GM21529 (cell line): ENCODE data around the gene PRPH2.
"Not testable (repeated sequence)": the region's sequence is repeated elsewhere in the genome, so short reads cannot be mapped to it uniquely, and the experiment has no call there.

Experiments
- ATAC-seq: cut with Tn5 transposase; IDR thresholded peaks from one replicate; pipeline ENCODE4 v1.9.1; 2021; ENCODE audit not compliant: unreplicated experiment

The PRPH2 gene

DNA sequence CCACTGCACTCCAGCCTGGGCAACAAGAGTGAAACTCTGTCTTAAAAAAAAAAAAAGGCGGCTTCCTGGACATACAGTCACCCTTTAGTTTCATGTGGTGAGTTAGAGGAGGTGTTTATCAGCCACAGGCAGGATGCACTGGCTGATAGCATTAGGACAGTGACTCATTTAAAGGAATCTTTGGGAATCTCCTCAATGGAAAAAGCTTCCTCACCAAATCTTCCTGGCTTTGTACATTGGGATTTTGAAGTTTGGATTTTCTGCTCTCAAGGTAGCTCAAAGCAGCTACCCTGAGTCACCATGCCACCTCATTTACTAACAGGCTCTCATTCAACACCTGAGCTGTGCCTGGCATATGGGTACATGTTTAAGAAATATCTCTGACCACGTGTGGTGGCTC is 20.2 kb downstream of the PRPH2 start:
- no peak for ATAC-seq

DNA sequence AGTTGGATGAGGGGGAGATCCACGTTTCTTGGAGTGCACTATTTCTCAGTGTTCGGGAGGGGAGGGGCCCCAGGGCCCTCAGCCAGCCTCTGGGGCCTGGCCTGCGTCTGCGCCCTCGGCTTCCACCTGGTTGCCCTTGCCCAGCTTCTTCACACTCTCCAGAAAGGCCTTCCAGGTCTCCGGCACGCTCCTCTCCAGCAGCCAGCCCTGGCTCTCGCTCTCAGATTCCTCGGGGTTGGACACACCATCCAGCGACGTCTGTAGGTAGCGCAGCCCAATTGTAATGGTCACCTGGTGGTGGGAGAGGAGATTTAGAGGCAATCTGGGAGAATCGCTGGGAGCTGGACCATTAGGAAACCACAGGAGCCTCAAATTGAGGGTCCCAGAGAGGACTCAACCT is 24.2 kb downstream of the PRPH2 start:
- no peak for ATAC-seq

DNA sequence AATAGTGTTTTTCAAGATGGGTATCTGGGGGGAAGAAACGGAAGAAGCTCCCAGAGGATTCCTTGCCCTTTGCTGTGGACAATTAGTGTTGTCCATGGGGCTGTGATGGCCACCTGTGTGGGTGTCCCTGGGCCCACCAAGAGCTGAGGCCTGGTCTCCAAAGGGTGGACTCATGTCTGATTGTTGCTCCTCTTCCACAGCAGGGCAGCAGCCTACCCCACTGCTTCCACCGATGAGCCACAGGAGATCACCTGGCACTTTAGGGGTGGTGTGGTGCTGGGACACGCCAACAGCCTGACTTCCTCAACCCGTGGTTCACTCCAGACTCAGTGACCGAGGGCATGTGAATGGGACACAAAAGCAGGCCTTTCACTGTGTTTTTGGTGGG is 25.1 kb downstream of the PRPH2 start:
- ATAC-seq, result no peak

DNA sequence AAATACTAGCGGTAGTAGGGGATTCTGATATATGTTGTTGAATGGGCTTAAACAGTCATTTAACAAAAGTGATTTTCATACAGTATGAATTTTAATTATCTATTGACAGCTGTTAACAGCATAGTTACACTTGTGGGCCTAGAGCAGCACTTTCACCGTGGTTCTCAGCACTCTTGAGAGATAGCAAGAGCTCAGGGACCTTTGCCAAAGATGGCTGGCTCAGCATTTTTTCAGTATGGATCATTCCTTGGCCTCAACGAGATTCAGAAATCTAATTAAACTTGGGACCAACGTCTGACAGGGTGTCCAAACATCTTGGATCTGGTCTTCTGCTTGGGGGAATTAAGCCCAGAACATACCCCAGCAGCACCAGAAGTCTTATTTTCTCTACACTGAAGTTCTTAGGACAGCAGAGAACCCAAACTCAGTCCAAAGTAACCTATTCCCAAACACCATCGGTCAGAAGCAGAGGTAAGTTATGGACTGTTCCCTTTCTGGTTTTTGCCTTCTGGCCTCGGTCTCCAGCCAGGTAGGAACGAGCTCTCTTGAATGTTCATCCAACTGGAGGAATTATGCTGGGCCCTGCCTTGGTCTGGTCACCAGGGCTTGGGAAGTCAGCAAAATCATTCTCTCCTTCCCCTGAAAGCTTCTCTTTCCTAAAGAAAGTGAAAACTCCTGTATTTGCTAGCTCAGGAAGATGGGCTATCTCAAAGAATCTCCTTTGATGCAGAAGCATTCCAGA is 25.7 kb downstream of the PRPH2 start:
- no peak for ATAC-seq

DNA sequence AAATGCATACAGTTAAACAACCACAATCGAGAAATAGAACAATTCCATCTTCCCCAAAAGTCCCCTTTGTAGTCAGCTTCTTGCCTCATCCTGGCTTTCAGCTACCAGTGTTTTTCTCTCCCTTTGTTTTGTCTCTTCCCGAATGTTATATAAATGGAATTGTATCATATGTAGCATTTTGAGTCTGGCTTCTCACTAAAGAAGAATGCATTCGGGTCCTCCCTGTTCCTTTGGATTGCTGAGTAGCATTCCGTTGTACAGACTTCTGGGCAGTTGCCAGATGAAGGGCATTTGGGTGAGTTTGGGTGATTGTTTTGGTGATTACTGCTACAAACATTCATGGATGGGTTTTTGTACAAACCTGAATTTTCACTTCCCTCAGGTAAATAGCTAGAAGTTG is 27.8 kb downstream of the PRPH2 start:
- no peak for ATAC-seq

DNA sequence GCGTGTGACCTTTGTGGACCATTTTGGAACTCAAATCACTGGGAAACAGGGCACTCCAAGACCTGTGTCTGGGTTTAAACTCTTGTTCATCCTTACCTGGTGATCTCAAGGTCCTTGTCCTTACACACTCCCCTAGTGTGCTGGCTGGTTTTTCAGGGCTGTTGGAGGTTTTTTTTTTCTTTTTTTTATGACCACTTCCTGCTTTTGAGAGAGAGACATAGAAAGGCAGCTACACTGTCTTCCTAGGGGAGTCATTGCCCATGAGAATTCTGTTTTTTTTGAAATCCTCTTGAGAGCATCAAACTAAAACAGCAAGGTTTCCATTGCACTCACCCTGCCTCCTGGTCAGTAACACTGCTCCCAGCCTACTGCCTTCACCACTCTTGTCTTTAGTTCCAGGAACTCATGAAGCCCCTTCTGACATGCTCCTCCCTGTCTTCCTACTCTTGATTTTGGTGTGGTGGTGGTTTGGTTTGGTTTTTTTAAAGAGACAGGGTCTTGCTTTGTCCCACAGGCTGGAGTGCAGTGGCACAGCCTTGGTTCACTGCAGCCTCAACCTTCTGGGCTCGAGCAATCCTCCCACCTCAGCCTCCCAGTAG is 28.6 kb downstream of the PRPH2 start:
- no peak for ATAC-seq

DNA sequence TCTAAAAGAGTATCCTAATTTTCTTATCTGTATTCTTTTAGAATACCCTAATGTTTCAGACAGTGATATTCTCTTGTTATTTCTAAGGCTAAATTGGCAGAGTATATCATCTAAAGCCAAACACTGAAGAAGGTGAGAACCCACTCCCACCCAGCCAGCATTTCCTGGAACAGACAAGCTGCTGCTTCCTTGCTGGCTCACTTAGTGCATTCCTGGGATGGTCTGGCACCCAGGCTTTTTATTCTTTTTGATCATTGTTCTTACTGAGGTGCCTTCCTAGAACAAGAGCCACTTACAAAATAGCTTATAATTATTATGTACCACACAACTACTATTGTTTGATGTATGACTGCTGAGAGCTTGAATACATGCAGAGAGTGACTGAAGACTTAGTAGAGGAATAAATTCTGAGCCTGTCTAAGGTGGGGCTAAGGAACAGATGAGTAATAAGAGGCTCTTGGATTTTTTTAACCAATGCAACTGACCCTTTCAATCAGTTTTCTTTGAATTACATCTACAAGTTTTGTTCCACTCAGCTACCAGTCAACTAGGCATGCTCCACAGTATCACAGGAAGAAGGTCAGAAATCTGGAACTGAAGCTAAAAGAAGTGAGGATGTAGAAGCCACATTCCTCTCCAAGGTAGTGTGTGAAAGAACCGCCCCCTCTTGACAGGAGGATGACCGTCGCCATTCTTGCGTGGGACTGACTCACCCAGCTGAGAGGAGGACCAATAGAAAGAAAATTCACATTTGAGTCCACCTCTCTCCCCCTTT is 30.1 kb downstream of the PRPH2 start:
- no peak for ATAC-seq

DNA sequence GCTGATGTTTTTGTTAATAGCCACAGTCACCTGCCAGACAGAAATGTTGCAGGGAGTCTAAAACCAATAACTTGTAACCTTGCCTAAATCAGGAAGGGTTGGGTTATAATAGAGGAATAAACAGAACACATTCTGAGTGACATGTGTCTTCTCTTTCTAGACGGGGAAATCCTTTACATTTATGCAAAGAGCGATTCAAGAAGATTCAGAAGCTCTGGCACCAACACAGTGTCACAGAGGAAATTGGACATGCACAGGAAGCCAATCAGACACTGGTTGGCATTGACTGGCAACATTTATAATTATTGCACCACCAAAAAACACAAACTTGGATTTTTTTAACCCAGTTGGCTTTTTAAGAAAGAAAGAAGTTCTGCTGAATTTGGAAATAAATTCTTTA is 31.5 kb downstream of the PRPH2 start:
- ATAC-seq, result no peak

DNA sequence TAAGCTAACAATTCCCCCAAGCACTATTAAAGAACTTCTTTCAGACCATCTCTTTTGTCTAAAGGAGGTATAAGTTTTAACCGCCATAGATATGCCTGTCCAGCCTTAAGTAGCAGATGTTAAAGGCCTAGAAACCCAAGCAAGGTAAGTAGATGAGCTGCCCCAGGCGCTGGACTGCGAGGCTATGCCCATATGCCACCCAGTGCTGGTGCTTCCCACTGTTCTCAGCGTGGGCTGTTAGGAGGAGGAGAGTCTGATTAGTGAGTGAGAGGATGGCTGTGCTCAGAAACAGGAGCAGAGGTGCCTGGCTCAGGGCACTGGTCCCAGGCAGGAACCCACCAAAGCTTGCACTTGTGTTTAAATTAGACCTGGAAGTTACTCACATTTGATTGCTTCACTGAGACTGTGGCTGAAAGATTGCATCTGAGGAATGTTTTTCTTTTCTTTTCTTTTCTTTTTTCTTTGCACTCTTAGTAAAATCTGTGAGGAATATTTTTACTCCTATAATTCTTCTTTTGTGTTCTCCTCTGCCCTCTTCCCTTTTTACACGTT is 32.2 kb downstream of the PRPH2 start:
- no peak for ATAC-seq

DNA sequence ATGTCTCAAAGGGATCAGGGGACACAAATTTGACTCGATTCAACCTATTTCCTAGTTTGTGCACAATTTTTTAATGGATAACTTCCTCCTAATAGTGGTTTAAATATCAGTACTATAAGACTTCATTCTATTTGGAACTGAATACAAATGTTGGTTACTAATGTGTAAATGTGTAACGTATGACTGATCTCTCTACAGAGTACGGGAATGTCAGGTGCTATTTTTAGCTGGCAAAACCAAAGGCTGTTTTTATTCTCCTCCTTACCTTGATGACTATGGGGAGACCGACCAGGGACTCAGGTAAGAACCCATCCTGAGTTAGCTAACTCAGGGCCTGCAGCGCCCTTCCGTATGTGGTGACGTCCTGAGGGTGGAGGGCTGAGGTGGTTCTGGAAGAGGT is 33.0 kb downstream of the PRPH2 start:
- ATAC-seq, result no peak

DNA sequence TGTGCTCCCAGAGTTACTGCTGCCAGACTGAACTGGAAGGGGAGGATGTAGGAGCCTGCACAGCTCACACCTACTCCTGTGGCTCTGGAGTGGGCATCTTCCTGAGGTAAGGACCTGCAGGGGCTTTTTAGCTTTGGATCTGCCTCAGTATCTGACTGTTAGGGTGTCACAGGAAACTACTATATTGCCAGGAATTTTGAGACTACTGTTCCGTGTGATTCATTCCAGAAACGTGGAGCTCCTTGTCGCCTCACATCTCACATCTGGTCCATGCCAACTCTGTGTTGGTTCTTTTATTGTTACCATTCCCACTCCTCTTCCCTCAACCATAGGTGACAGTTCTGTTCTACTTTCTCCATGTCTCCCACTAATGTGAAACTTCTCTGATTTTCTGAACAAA is 34.1 kb downstream of the PRPH2 start:
- ATAC-seq, result no peak

DNA sequence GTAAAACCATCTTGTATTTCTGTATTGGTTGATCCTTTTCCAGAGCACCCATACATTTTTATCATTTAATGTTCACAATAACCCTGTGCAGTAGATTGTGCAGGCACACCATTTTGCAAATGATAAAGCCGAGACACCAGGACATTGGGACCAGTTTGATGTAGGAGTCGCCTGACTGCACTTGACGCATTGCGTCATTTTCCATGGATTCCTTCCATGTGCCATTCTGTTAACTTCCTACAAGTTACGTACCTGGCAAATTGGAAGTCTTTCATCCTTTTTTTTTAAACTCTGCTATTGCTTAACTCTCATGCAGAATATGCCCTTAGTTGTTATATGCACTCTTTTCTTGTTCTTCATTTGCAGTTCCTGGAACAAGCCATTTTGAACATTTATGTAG is 43.0 kb downstream of the PRPH2 start:
- ATAC-seq, result no peak

DNA sequence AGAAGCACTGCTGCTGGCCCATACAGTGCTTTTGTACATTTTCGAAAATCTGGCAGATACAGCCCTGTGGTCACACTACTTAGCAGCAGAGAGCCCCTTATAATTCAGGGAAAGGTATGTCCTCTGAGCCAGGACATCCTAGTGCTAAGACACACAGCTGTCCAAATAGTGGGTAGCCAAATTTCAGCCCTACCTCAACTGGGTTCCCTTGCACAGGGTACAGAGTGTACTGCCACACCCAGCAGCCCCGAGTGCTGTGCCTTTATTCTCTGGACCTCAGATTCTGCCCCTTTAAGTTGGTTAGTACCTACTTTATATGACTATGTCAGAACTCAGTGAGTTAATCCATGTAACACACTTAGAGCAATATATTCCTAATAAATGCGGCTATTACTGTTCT is 47.6 kb downstream of the PRPH2 start:
- no peak for ATAC-seq

DNA sequence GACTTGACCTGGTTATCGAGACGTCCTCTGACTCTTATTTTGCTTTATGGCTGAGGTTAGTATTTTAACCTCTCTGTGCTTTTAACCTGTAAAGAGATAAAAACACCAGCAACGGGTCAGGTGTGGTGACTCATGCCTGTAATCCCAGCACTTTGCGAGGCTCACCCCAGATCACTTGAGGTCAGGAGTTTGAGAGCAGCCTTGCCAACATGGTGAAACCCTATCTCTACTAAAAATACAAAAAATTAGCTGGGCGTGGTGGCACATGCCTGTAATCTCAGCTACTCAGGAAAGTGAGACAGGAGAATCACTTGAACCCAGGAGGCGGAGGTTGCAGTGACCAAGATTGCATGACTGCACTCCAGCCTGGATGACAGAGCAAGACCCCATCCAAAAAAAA is 48.0 kb downstream of the PRPH2 start:
- ATAC-seq, result not testable (repeated sequence)

DNA sequence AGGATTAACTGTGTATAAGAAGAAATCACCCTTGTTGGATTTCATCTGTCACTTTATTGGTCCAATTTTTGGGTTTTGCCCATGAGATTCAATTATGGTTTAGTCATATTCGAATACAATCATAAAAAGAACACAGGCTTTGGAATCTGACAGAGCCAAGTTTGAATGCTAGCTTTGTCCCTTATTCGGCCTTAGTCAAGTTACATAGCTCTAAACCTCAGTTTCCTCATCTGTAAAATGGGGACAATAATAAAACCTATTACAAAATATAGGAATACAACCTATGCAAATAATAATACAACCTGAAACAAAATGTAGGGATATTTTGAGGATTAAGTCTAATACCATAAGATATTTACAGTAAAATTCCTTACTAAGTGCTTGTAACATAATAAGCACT is 57.7 kb downstream of the PRPH2 start:
- no peak for ATAC-seq

DNA sequence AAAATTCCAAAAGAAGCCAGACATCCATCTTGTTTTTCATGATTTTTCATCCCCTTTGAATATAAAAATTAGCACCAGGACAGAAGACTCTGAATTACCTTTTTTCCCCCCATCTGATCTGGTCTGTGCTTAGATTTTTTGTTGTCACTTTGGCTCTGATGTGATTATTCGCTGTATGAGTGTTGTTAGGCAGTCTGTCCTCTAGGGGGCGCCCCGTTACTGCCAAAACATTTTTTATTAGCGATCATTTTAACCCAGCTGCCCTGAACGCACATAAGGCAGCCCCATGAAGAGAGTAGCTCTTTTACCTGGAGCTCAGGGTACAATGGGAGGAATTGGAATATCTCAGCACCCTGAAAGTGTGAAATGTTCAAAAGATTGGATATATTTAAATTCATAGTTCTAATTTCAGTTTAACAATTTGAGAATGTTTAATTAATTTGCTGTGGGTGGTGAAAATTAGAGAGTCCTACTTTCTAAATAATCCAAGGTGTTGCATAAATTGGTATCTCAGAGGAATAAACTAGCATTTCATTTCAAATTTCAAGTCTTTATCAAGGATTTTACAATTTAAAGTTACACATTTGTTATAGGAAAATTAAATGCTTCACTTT is 60.8 kb downstream of the PRPH2 start:
- no peak for ATAC-seq

DNA sequence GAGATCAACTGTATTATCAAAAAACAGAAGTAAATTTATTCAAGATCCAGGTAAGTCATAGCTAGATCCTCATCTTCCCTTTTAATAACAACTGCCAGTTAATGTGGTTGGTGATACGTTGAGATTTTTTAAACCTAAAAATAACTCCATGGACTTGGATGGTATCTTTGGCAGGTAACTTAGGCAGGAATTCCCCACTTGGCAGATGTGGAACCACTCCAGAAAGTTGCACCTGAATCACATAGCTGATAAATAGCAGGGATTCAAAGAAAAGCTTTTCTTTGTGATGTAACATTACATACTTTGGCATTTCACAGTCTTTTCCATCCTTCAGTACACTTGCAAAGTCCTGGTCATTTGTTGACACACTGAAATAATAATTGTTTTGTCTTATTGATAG is 62.6 kb downstream of the PRPH2 start:
- no peak for ATAC-seq

DNA sequence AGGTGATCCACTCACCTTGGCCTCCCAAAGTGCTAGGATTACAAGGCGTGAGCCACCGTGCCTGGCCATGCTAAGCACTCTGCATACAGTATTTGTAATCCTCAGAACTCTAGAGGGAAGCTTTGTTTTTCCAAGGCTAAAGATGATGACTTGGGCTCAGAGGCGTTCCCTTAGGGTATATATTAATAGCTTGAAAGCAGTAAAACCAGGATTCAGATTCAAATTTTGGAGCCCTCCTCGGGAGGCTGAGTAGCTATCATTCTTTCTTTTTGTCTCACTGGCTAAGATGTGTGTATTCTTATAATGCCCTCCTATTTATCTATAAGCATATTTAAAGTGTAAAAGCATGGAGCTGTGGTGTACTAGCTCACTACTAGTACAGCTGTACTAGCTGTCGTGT is 68.5 kb downstream of the PRPH2 start:
- ATAC-seq, result no peak

DNA sequence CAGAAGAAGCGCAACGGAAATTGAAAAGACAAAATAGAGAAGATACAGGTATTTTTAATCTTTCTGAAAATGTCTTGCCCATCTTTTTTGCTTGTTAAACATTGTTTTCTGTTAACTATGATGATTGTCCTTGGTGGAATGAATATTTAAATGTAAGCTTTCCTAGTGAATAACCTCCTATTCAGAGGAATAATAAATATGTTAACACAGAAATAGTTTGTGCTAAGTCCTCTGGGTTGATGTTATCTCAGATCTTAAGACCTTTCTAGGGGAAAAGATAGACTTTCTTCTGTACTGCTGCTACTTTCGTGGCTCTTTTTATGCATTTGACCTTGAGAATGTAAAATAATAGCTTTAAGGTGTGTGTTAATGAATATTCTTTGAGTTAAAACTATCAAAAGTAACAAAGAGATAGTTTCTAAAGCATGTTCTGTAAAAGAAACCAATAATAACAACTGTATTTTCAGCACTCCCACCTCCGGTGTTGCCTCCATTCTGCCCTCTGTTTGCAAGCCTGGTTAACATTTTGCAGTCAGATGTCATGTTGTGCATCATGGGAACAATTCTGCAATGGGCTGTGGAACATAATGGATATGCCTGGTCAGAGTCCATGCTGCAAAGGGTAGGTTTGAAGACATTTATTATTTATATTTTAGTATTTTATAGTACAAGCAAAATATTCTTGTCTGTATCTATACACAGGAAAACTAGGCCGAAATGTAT is 70.2 kb downstream of the PRPH2 start:
- ATAC-seq, result no peak
